Omental fat pad (tissue), 4 donors: Measurements from ENCODE around the gene MAPK13. TPM values are rescaled to one million over a fixed set of nuclear protein-coding genes. Genes with fewer than 3 reads are reported as not detected.

Experiments used
- ATAC-seq: fragments of 150-250 bp; one replicate; pipeline ENCODE4 v1.9.1; 2016; ENCODE audit warnings: mild to moderate bottlenecking, moderate library complexity; ENCODE audit not compliant: low FRiP score
- DNase-seq: peaks from one replicate; pipeline ENCODE4 v3.0.0-alpha.2; 2019; ENCODE audit warnings: low spot score
- CTCF ChIP-seq, 3 donors: fragments of 450-650 bp; IDR thresholded peaks; one replicate each; pipeline ENCODE4 v1.5.1; 2016 to 2017; ENCODE audit warnings: antibody characterized with exemption in 3 of 3, mild to moderate bottlenecking in 3 of 3, moderate library complexity in 2 of 3
- total RNA-seq, 4 donors: library from RNA; depleted of rRNA; stranded (reverse); fragments of >200 nt; gene quantifications; one replicate each; pipeline ENCODE4 v1.1.0, GENCODE V29; 2016

MAPK13 gene
- total RNA-seq, 4 donors from 2014 or later: 10.9 to 27.5 (median 17.7) TPM

GRCh38 chr6:36149476-36149875, 19.2 kb downstream of the MAPK13 start:
- ATAC-seq (peak; percentile 52), DNase-seq (no peak)
- TF ChIP-seq CTCF (IDR thresholded peaks at IDR 0.05): no peak

GRCh38 chr6:36150283-36150682, 20.0 kb downstream of the MAPK13 start:
- no peak for TF ChIP-seq CTCF (IDR thresholded peaks at IDR 0.05)
- ATAC-seq: peak; percentile 76
- DNase-seq: no peak

- no peak for TF ChIP-seq CTCF (IDR thresholded peaks at IDR 0.05)
- ATAC-seq: no peak
- no peak for DNase-seq
Observed at GRCh38 chr6:36154286-36154685, 24.0 kb downstream of the MAPK13 start.

DNA sequence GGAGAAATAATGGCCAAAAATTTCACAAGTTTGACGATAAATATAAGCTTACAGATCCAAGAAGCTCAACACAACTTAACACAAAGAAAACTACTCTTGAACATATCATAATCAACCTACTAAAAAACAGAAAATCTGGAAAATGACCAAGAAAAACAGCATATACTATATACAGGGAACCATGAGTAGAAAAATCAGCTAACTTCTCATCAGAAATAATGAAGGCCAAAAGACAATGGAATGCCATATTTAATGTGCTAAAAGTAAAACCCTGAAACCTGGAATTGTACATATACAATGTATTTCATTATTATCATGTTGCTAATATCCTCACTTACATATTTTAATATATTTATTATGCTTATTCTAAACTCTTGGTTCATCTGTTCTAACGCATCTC, 25.3 kb downstream of the MAPK13 start:
- no peak for ATAC-seq
- DNase-seq: no peak
- TF ChIP-seq CTCF (IDR thresholded peaks at IDR 0.05): no peak

- ATAC-seq: no peak
- TF ChIP-seq CTCF (IDR thresholded peaks at IDR 0.05): no peak
- DNase-seq: no peak
Observed at GRCh38 chr6:36160147-36160760, 29.9 kb downstream of the MAPK13 start.

- ATAC-seq: no peak
- no peak for TF ChIP-seq CTCF (IDR thresholded peaks at IDR 0.05)
Observed at GRCh38 chr6:36169023-36170007, 39.0 kb downstream of the MAPK13 start.

More at GRCh38 chr6:36169023-36170007, 39.0 kb downstream of the MAPK13 start:
- no peak for DNase-seq
